DOHH2 (cell line): ENCODE data around the gene TAB3.

Experiments used
- H3F3A ChIP-seq: fragments of 200-600 bp; sonication (generic), shearing (Covaris generic); 2 replicates; pipeline ENCODE4 v1.6.0; 2016; ENCODE audit warnings: antibody characterized with exemption, mild to moderate bottlenecking; ENCODE audit not compliant: control insufficient read depth, insufficient read depth
- H3K27ac ChIP-seq: fragments of 200-600 bp; sonication (generic); 2 replicates; pipeline ENCODE4 v1.5.1; 2014; ENCODE audit warnings: low read depth, mild to moderate bottlenecking, low read length, moderate library complexity
- H3K27me3 ChIP-seq: fragments of 200-600 bp; sonication (generic); 2 replicates; pipeline ENCODE4 v1.6.1; 2014; ENCODE audit warnings: mild to moderate bottlenecking, low read length, mixed read lengths; ENCODE audit not compliant: control insufficient read depth
- H3K36me3 ChIP-seq: fragments of 200-600 bp; sonication (generic); 2 replicates; pipeline ENCODE4 v1.6.1; 2014; ENCODE audit warnings: mild to moderate bottlenecking, low read length, moderate library complexity, mixed read lengths; ENCODE audit not compliant: control insufficient read depth
- H3K4me1 ChIP-seq: fragments of 200-600 bp; sonication (generic); 2 replicates; pipeline ENCODE4 v1.6.1; 2014; ENCODE audit warnings: mild to moderate bottlenecking, low read length, mixed read lengths; ENCODE audit not compliant: control insufficient read depth
- H3K4me2 ChIP-seq: fragments of 200-600 bp; sonication (generic); 2 replicates; pipeline ENCODE4 v1.6.0; 2014; ENCODE audit warnings: mild to moderate bottlenecking, low read length, moderate library complexity
- H3K4me3 ChIP-seq: fragments of 200-600 bp; sonication (generic); 2 replicates; pipeline ENCODE4 v1.5.1; 2014; ENCODE audit warnings: mild to moderate bottlenecking, low read length, mixed read lengths
- H3K79me2 ChIP-seq: fragments of 200-600 bp; sonication (generic); 2 replicates; pipeline ENCODE4 v1.6.1; 2014; ENCODE audit warnings: mild to moderate bottlenecking, low read length, mixed read lengths; ENCODE audit not compliant: control insufficient read depth
- H3K9me2 ChIP-seq: fragments of 200-600 bp; sonication (generic); replicated peaks from 2 replicates; pipeline ENCODE4 v1.6.1; 2014; ENCODE audit warnings: mild to moderate bottlenecking, low read length, mixed read lengths; ENCODE audit not compliant: control insufficient read depth
- H3K9me3 ChIP-seq: fragments of 200-600 bp; sonication (generic); 2 replicates; pipeline ENCODE4 v1.6.1; 2014; ENCODE audit warnings: antibody characterized with exemption, low read length, mixed read lengths; ENCODE audit not compliant: control insufficient read depth, insufficient read depth
- H4K20me1 ChIP-seq: fragments of 200-600 bp; sonication (generic); 2 replicates; pipeline ENCODE4 v1.6.0; 2014; ENCODE audit warnings: low read depth, mild to moderate bottlenecking, antibody characterized with exemption, low read length, moderate library complexity; ENCODE audit not compliant: control insufficient read depth, insufficient read depth
- CTCF ChIP-seq: fragments of 200-600 bp; sonication (generic); IDR thresholded peaks from one replicate; pipeline ENCODE4 v1.5.1; 2014; ENCODE audit warnings: antibody characterized with exemption, mild to moderate bottlenecking, low read depth, low read length; ENCODE audit not compliant: poor library complexity, severe bottlenecking
- EZH2phosphoT487 ChIP-seq: fragments of 200-600 bp; sonication (generic); IDR thresholded peaks from 2 replicates; pipeline ENCODE4 v1.6.1; 2017; ENCODE audit warnings: borderline replicate concordance, mild to moderate bottlenecking, antibody characterized with exemption, low read length, moderate library complexity, mixed read lengths

Gene TAB3

GRCh38 chrX:30794497-30794896 is 94.6 kb downstream of the TAB3 start:
- H3K4me1 ChIP-seq, result no peaks in the 10 kb centered on the region
- no peaks in the 10 kb centered on the region for H4K20me1 ChIP-seq
- no peaks in the 10 kb centered on the region for H3F3A ChIP-seq
- no peaks in the 10 kb centered on the region for H3K36me3 ChIP-seq
- no peak overlapping the region for H3K4me3 ChIP-seq
- TF ChIP-seq CTCF, result no peak
- no peak for TF ChIP-seq EZH2phosphoT487
- no peaks in the 10 kb centered on the region for H3K27me3 ChIP-seq
- H3K4me2 ChIP-seq, result no peak overlapping the region
- H3K79me2 ChIP-seq, result no peaks in the 10 kb centered on the region
- no peak overlapping the region for H3K27ac ChIP-seq
- no peaks in the 10 kb centered on the region for H3K9me3 ChIP-seq
- no peaks in the 10 kb centered on the region for H3K9me2 ChIP-seq

DNA sequence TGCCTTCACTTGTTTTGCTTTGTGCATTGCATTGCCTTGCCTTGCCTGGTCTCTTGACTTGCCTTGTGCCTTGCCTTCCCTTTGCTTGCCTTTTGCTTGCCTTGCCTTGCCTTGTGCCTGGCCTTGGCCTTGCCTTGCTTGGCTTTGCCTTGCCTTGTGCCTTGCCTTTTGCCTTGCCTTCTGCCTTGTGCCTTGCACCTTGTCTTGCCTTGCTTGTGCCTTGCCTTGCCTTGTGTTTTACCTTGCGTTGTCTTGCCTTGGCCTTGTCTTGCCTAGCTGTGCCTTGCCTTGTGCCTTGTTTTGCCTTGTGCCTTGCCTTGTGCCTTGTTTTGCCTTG is 95.3 kb downstream of the TAB3 start:
- no peaks in the 10 kb centered on the region for H3F3A ChIP-seq
- H3K4me1 ChIP-seq, result no peaks in the 10 kb centered on the region
- no peaks in the 10 kb centered on the region for H4K20me1 ChIP-seq
- TF ChIP-seq CTCF (no peak), EZH2phosphoT487 (no peak)
- no peaks in the 10 kb centered on the region for H3K27me3 ChIP-seq
- no peaks in the 10 kb centered on the region for H3K36me3 ChIP-seq
- H3K4me3 ChIP-seq, result no peak overlapping the region
- H3K9me3 ChIP-seq, result no peaks in the 10 kb centered on the region
- H3K27ac ChIP-seq, result no peak overlapping the region
- H3K9me2 ChIP-seq, result no peaks in the 10 kb centered on the region
- H3K79me2 ChIP-seq, result no peaks in the 10 kb centered on the region
- H3K4me2 ChIP-seq, result no peak overlapping the region

DNA sequence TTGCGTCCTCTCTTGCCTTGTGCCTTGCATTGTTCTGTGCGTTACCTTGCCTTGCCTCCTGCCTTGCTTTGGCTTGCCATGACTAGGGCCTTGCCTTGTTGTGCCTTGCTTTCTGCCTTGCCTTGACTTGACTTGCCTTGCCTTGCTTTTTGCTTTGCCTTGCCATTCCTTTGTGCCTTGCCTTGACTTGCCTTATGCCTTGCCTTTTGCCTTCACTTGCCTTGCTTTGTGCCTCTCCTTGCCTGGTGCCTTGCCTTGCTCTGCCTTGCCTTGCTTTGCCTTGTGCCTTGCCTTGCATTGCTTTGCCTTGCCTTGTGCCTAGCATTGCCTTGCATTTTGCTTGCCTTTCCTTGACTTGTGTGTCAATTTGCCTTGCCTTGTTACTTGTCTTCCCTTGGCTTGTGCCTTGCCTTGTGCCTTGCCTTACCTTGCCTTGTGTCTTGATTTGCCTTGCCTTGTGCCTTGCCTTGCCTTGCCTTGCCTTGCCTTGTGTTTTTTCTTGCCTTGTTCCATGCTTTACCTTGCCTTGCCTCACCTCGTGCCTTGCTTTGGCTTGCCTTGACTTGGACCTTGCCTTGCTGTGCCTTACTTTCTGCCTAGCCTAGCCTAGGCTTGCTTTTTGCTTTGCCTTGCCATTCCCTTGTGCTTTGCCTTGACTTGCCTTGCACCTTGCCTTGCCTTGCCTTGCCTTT is 95.8 kb downstream of the TAB3 start:
- Histone ChIP-seq H3K4me2 (no peak overlapping the region), H3K79me2 (no peaks in the 10 kb centered on the region), H3K9me3 (no peaks in the 10 kb centered on the region), H3F3A (no peaks in the 10 kb centered on the region), H3K36me3 (no peaks in the 10 kb centered on the region), H3K4me1 (no peaks in the 10 kb centered on the region), H3K27ac (no peak overlapping the region), H3K9me2 (no peaks in the 10 kb centered on the region), H4K20me1 (no peaks in the 10 kb centered on the region), H3K27me3 (no peaks in the 10 kb centered on the region), H3K4me3 (no peak overlapping the region)
- TF ChIP-seq CTCF, result no peak
- TF ChIP-seq EZH2phosphoT487, result no peak
